IMR-90 (cell line): ENCODE results near the gene SLC17A6. TPM values are rescaled to one million over a fixed set of nuclear protein-coding genes. Genes with fewer than 3 reads are reported as not detected.

Source experiments
- ATAC-seq: fragments of 200-7000 bp; cut with Tn5 transposase; 2 replicates; pipeline ENCODE4 v1.9.1; 2020; ENCODE audit warnings: low read depth, mild to moderate bottlenecking, moderate library complexity
- BruUV-seq: library from RNA; stranded (reverse); fragments of 400-500 nt; replicated peaks from 2 replicates; lab custom pipeline; 2021; lab: Mats Ljungman, UMichigan
- CTCF ChIA-PET: fragments of 300-600 bp; formaldehyde crosslinking; extraction: SDS; loops from one replicate; lab custom pipeline; 2021; ENCODE audit warnings: antibody characterized with exemption; lab: Yijun Ruan, JAX
- POLR2A ChIA-PET: fragments of 300-600 bp; sonication (Branson Sonifier 250); formaldehyde crosslinking; loops from one replicate; lab custom pipeline; 2022; ENCODE audit warnings: antibody characterized with exemption; ENCODE audit not compliant: unreplicated experiment; lab: Charles Lee
- DNase-seq: peaks from one replicate; pipeline ENCODE4 v3.0.0; 2013
- H2AFZ ChIP-seq: replicated peaks from 2 replicates; pipeline ENCODE3; 2013; ENCODE audit warnings: low read length, mild to moderate bottlenecking; ENCODE audit not compliant: poor library complexity
- H2AK5ac ChIP-seq: 2 replicates; pipeline ENCODE4 v1.6.1; 2013; ENCODE audit warnings: low read depth, low read length, inconsistent platforms
- H2AK9ac ChIP-seq: replicated peaks from 2 replicates; pipeline ENCODE3; 2013; ENCODE audit warnings: mild to moderate bottlenecking, low read depth, low read length, moderate library complexity; ENCODE audit not compliant: poor library complexity
- H2BK120ac ChIP-seq: 2 replicates; pipeline ENCODE4 v1.6.1; 2013; ENCODE audit warnings: low read depth, low read length, inconsistent platforms
- H2BK15ac ChIP-seq: 3 replicates; pipeline ENCODE4 v1.6.1; 2013; ENCODE audit warnings: low read depth, low read length, inconsistent platforms
- H2BK20ac ChIP-seq: 2 replicates; pipeline ENCODE4 v1.6.1; 2013; ENCODE audit warnings: low read depth, mild to moderate bottlenecking, inconsistent platforms, low read length, moderate library complexity
- H2BK5ac ChIP-seq: 2 replicates; pipeline ENCODE4 v1.6.1; 2013; ENCODE audit warnings: mild to moderate bottlenecking, low read depth, low read length, inconsistent platforms; ENCODE audit not compliant: poor library complexity, severe bottlenecking
- H3K14ac ChIP-seq: replicated peaks from 2 replicates; pipeline ENCODE4 v1.6.1; 2013; ENCODE audit warnings: low read depth, low read length, inconsistent platforms
- H3K18ac ChIP-seq: 2 replicates; pipeline ENCODE4 v1.6.1; 2013; ENCODE audit warnings: low read depth, low read length, control low read depth
- H3K23ac ChIP-seq: 2 replicates; pipeline ENCODE4 v1.6.1; 2013; ENCODE audit warnings: low read depth, low read length, inconsistent platforms
- H3K27ac ChIP-seq: 2 replicates; pipeline ENCODE4 v1.5.1; 2013; ENCODE audit warnings: mild to moderate bottlenecking, control low read depth, low read length; ENCODE audit not compliant: insufficient read depth
- H3K27me3 ChIP-seq: 2 replicates; pipeline ENCODE4 v1.6.1; 2013; ENCODE audit warnings: low read length; ENCODE audit not compliant: control insufficient read depth, insufficient read depth
- H3K36me3 ChIP-seq: 2 replicates; pipeline ENCODE4 v1.6.1; 2013; ENCODE audit warnings: low read length, mixed read lengths; ENCODE audit not compliant: control insufficient read depth, insufficient read depth
- H3K4ac ChIP-seq: 2 replicates; pipeline ENCODE4 v1.6.1; 2013; ENCODE audit warnings: low read depth, low read length, inconsistent platforms
- H3K4me1 ChIP-seq: 2 replicates; pipeline ENCODE4 v1.6.1; 2013; ENCODE audit warnings: low read length, mixed read lengths; ENCODE audit not compliant: control insufficient read depth, insufficient read depth
- H3K4me2 ChIP-seq: 2 replicates; pipeline ENCODE4 v1.6.1; 2013; ENCODE audit warnings: low read depth, mild to moderate bottlenecking, control low read depth, low read length, moderate library complexity
- H3K4me3 ChIP-seq: 2 replicates; pipeline ENCODE4 v1.5.1; 2013; ENCODE audit warnings: low read depth, mild to moderate bottlenecking, control low read depth, low read length, moderate library complexity; ENCODE audit not compliant: insufficient read depth
- H3K56ac ChIP-seq: 2 replicates; pipeline ENCODE4 v1.6.1; 2013; ENCODE audit warnings: low read length, inconsistent platforms; ENCODE audit not compliant: insufficient read depth; ENCODE audit errors: extremely low read depth
- H3K79me1 ChIP-seq, 2 experiments: 2 replicates each; pipeline ENCODE4 v1.6.1; 2013; ENCODE audit warnings: low read length in 2 of 2, inconsistent platforms in 1 of 2, low read depth in 1 of 2
- H3K9ac ChIP-seq: 2 replicates; pipeline ENCODE4 v1.6.1; 2013; ENCODE audit warnings: low read depth, low read length, control low read depth
- H3K9me1 ChIP-seq: 2 replicates; pipeline ENCODE4 v1.6.1; 2013; ENCODE audit warnings: low read length, inconsistent platforms; ENCODE audit not compliant: insufficient read depth
- H3K9me3 ChIP-seq: 2 replicates; pipeline ENCODE4 v1.6.1; 2013; ENCODE audit warnings: low read length; ENCODE audit not compliant: control insufficient read depth, insufficient read depth
- H4K20me1 ChIP-seq: 2 replicates; pipeline ENCODE4 v1.6.1; 2013; ENCODE audit warnings: low read length, inconsistent platforms; ENCODE audit not compliant: insufficient read depth
- H4K5ac ChIP-seq: 2 replicates; pipeline ENCODE4 v1.6.1; 2013; ENCODE audit warnings: mild to moderate bottlenecking, low read depth, low read length, control low read depth
- H4K8ac ChIP-seq, 2 experiments: 2 replicates each; pipeline ENCODE4 v1.6.1; 2013; ENCODE audit warnings: low read depth in 2 of 2, low read length in 2 of 2, control low read depth in 1 of 2, inconsistent platforms in 1 of 2
- H4K91ac ChIP-seq: 2 replicates; pipeline ENCODE4 v1.6.1; 2013; ENCODE audit warnings: low read depth, low read length, inconsistent platforms; ENCODE audit not compliant: insufficient read depth
- BHLHE40 ChIP-seq: fragments of 150-350 bp; IDR thresholded peaks from 2 replicates; pipeline ENCODE4 v1.6.1; 2016; ENCODE audit warnings: mild to moderate bottlenecking, low read depth, low read length
- CEBPB ChIP-seq: IDR thresholded peaks from 2 replicates; pipeline ENCODE4 v1.6.1; 2012; ENCODE audit warnings: low read depth, low read length, improper control_type of control experiment
- CHD1 ChIP-seq: IDR thresholded peaks from 2 replicates; pipeline ENCODE4 v1.6.1; 2012; ENCODE audit warnings: low read depth, low read length, improper control_type of control experiment
- CTCF ChIP-seq: conservative IDR thresholded peaks from 2 replicates; pipeline ENCODE4 v1.5.1; 2012; ENCODE audit warnings: mild to moderate bottlenecking, low read depth, low read length, improper control_type of control experiment
- FOS ChIP-seq: fragments of 150-350 bp; IDR thresholded peaks from 2 replicates; pipeline ENCODE4 v1.6.1; 2016; ENCODE audit warnings: low read depth, low read length
- MAFK ChIP-seq: IDR thresholded peaks from 2 replicates; pipeline ENCODE4 v1.6.1; 2012; ENCODE audit warnings: low read depth, low read length, improper control_type of control experiment
- MAZ ChIP-seq: IDR thresholded peaks from 2 replicates; pipeline ENCODE4 v1.6.1; 2012; ENCODE audit warnings: low read depth, mild to moderate bottlenecking, low read length, improper control_type of control experiment, moderate library complexity, borderline replicate concordance
- MXI1 ChIP-seq: IDR thresholded peaks from 2 replicates; pipeline ENCODE4 v1.6.1; 2012; ENCODE audit warnings: low read depth, mild to moderate bottlenecking, low read length, moderate library complexity, borderline replicate concordance
- NFE2L2 ChIP-seq: fragments of 150-350 bp; IDR thresholded peaks from 2 replicates; pipeline ENCODE4 v1.6.1; 2016; ENCODE audit warnings: low read depth, mild to moderate bottlenecking, low read length
- POLR2A ChIP-seq: IDR thresholded peaks from 2 replicates; pipeline ENCODE4 v1.6.1; 2012; ENCODE audit warnings: mild to moderate bottlenecking, low read depth, low read length
- RAD21 ChIP-seq: IDR thresholded peaks from 2 replicates; pipeline ENCODE4 v1.6.1; 2012; ENCODE audit warnings: low read length, improper control_type of control experiment
- RFX5 ChIP-seq: IDR thresholded peaks from 2 replicates; pipeline ENCODE4 v1.8.0; 2012; ENCODE audit warnings: low read depth, mild to moderate bottlenecking, low read length, moderate library complexity
- SMC3 ChIP-seq: fragments of 150-350 bp; IDR thresholded peaks from 2 replicates; pipeline ENCODE4 v1.6.1; 2016; ENCODE audit warnings: low read depth, mild to moderate bottlenecking, antibody characterized with exemption, low read length, moderate library complexity
- WGBS, 2 experiments: methylation state at CpG; one replicate each; pipeline versions ENCODE4 v1.1.5 to v1.1.7; 2013; ENCODE audit warnings: missing lambda C conversion rate in 2 of 2; ENCODE audit not compliant: insufficient read length in 1 of 2; ENCODE audit errors: extremely low coverage in 2 of 2; 5-methylcytosine and 5-hydroxymethylcytosine counted together
- dilution Hi-C: fragments of 300-500 bp; cut with HindIII; formaldehyde crosslinking; loops from one replicate; pipeline ENCODE4 v1.14.3; 2018; ENCODE audit warnings: low sequenced_read_pairs; ENCODE audit not compliant: unreplicated experiment
- in situ Hi-C: fragments of 300-500 bp; cut with MboI; formaldehyde crosslinking; loops from 3 replicates; pipeline ENCODE4 v1.14.3; 2019; ENCODE audit warnings: low sequenced_read_pairs, inconsistent platforms, mixed read lengths
- intact Hi-C: fragments of 100-400 bp; cut with micrococcal nuclease; formaldehyde crosslinking; loops from 2 replicates; pipeline ENCODE4 v1.10.0; 2022
- polyA plus RNA-seq, 3 experiments: library from polyadenylated mRNA; depleted of rRNA; stranded (reverse); fragments of >200 nt; gene quantifications; 2 replicates each; pipeline ENCODE4 v1.2.3, GENCODE V29; 2012; ENCODE audit warnings: low replicate concordance in 1 of 3
- total RNA-seq: library from RNA; depleted of rRNA; stranded (reverse); fragments of >200 nt; gene quantifications from 2 replicates; pipeline ENCODE4 v1.2.3, GENCODE V29; 2012
- TF ChIP-seq, protein P1 (sequence below): fragments of 150-350 bp; IDR thresholded peaks from 2 replicates; pipeline ENCODE4 v1.6.1; 2016; ENCODE audit warnings: low read depth, mild to moderate bottlenecking, low read length, moderate library complexity, borderline replicate concordance
- TF ChIP-seq, protein P2 (sequence below): fragments of 150-350 bp; IDR thresholded peaks from 2 replicates; pipeline ENCODE4 v1.6.1; 2017; ENCODE audit warnings: mild to moderate bottlenecking, antibody characterized with exemption, low read length, low read depth

Gene SLC17A6
- total and polyA plus RNA-seq, 2 of the 4 experiments (the other 2 are of a cell fraction) = not detected

- Histone ChIP-seq H3K79me1 (no peaks in the 10 kb centered on the region), H2BK5ac (no peak overlapping the region), H3K9me1 (no peaks in the 10 kb centered on the region), H2AK5ac (no peak overlapping the region), H3K27ac (no peak overlapping the region), H3K56ac (no peak overlapping the region), H3K14ac (no peak overlapping the region), H3K9me3 (no peaks in the 10 kb centered on the region; the same call in 1 of the 2 replicates), H3K27me3 (no peaks in the 10 kb centered on the region), H3K4me3 (no peak overlapping the region), H3K4me2 (no peak overlapping the region), H4K8ac (no peak overlapping the region), H3K4ac (no peak overlapping the region), H2BK15ac (no peak overlapping the region), H3K36me3 (no peaks in the 10 kb centered on the region), H3K23ac (no peak overlapping the region), H3K4me1 (no peaks in the 10 kb centered on the region), H2AFZ (no peak overlapping the region), H4K91ac (no peak overlapping the region), H3K18ac (no peak overlapping the region), H4K5ac (no peak overlapping the region), H2AK9ac (no peak overlapping the region), H3K9ac (no peak overlapping the region), H2BK120ac (no peak overlapping the region), H2BK20ac (no peak overlapping the region), H4K20me1 (no peaks in the 10 kb centered on the region)
- in situ Hi-C loops (no loop called here), intact Hi-C loops (no loop called here), dilution Hi-C loops (no loop called here)
- DNase-seq (no peak), ATAC-seq (no peak)
- CTCF ChIA-PET = no interaction called here
- TF ChIP-seq MAZ = no peak
- TF ChIP-seq RAD21 = no peak
- TF ChIP-seq MXI1 = no peak
- no peak for TF ChIP-seq BHLHE40
- TF ChIP-seq, protein P1, sequence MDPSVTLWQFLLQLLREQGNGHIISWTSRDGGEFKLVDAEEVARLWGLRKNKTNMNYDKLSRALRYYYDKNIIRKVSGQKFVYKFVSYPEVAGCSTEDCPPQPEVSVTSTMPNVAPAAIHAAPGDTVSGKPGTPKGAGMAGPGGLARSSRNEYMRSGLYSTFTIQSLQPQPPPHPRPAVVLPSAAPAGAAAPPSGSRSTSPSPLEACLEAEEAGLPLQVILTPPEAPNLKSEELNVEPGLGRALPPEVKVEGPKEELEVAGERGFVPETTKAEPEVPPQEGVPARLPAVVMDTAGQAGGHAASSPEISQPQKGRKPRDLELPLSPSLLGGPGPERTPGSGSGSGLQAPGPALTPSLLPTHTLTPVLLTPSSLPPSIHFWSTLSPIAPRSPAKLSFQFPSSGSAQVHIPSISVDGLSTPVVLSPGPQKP = no peak
- TF ChIP-seq CHD1 = no peak
- no peak for TF ChIP-seq SMC3
- no peak for TF ChIP-seq NFE2L2
- TF ChIP-seq RFX5 = no peak
- no peak for TF ChIP-seq CTCF
- TF ChIP-seq FOS = no peak
- no peak for TF ChIP-seq MAFK
- TF ChIP-seq, protein P2, sequence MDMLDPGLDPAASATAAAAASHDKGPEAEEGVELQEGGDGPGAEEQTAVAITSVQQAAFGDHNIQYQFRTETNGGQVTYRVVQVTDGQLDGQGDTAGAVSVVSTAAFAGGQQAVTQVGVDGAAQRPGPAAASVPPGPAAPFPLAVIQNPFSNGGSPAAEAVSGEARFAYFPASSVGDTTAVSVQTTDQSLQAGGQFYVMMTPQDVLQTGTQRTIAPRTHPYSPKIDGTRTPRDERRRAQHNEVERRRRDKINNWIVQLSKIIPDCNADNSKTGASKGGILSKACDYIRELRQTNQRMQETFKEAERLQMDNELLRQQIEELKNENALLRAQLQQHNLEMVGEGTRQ = no peak
- no peak for TF ChIP-seq POLR2A
- no peak for TF ChIP-seq CEBPB
- POLR2A ChIA-PET = no interaction called here
- WGBS, 2 experiments = no CpG with 5 or more reads among the region's 1 CpG
- no TSS peak for BruUV-seq
Measured at GRCh38 chr11:22387126-22387525, 48.9 kb downstream of the SLC17A6 start.
